Keratinocyte (primary cell): ENCODE data around the gene DHODH.

Experiments
- CTCF ChIP-seq, 3 experiments: IDR thresholded peaks in 1 of 3; conservative IDR thresholded peaks in 1 of 3; optimal IDR thresholded peaks in 1 of 3; 2 replicates in 2 of 3; 3 replicates in 1 of 3; pipeline versions ENCODE3 to v1.5.1; 2011; ENCODE audit warnings: low read length in 3 of 3, mild to moderate bottlenecking in 3 of 3, moderate library complexity in 2 of 3, control low read depth in 1 of 3, inconsistent platforms in 1 of 3; ENCODE audit not compliant: insufficient read depth in 2 of 3; ENCODE audit errors: extremely low read depth in 1 of 3
- EZH2 ChIP-seq: IDR thresholded peaks from one replicate; pipeline ENCODE4 v1.6.1; 2012; ENCODE audit warnings: inconsistent platforms, mild to moderate bottlenecking, low read length, moderate library complexity

GRCh38 chr16:71961066-71962039 is 47.2 kb upstream of the DHODH start:
- TF ChIP-seq EZH2 (no peak), CTCF (optimal IDR thresholded peaks at IDR 0.05 in 1 of 3, IDR thresholded peaks at IDR 0.05 in 1 of 3, conservative IDR thresholded peaks at IDR 0.05 in 1 of 3; ENCODE audit: extremely low read depth in 1 of 3, insufficient read depth in 2 of 3, low read length in 3 of 3) (peak; percentile 81 to 89 (median 86))
